Measurements from ENCODE around the gene MECP2.

GRCh38 chrX:154043003-154043763 lies 54.3 kb downstream of the MECP2 start:
- TF ChIP-seq POU2F2 (IDR thresholded peaks at IDR 0.05; ENCODE audit: low read depth, low read length) (no peak), POLR2A (IDR thresholded peaks at IDR 0.05; ENCODE audit: low read depth, low read length) (no peak), POLR2AphosphoS5 (IDR thresholded peaks at IDR 0.05; ENCODE audit: low read depth, low read length) (no peak), TAF1 (IDR thresholded peaks at IDR 0.05; ENCODE audit: low read depth, low read length) (no peak), SPI1 (IDR thresholded peaks at IDR 0.05; ENCODE audit: low read depth, low read length) (no peak)
